GM21737 (cell line): ENCODE data around the gene GOLGA8N.
A peak's percentile ranks its signal among the peaks of the same experiment; 100 is the strongest.
"Not testable (repeated sequence)": the region's sequence is repeated elsewhere in the genome, so short reads cannot be mapped to it uniquely, and the experiment has no call there.

Experiments
- ATAC-seq: cut with Tn5 transposase; IDR thresholded peaks from one replicate; pipeline ENCODE4 v1.9.1; 2021; ENCODE audit warnings: mild to moderate bottlenecking, moderate library complexity; ENCODE audit not compliant: unreplicated experiment

The GOLGA8N gene

DNA sequence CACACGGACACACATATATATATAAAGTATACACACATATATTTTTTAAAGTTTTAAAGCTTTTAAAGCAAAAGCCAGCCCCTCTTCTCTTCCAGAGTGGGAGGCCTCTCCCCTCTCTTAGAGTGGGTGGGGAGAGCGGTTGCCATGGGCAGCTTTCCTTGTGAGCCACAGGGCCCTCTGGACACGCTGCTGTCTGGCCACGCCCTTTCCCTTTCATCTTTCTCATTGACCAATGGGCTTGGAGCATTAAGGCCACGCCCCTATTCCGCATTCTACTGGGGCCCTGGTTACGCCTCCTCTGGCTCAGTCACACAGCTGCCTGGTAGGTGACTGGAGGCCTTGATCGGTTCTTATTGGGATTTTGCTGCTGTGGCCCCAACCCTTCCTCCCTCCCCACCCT, at the start of gene GOLGA8N:
TSS of gene GOLGA8N (plus strand) at position 306 of the 400 bp plus-strand sequence.
- ATAC-seq, result not testable (repeated sequence)

DNA sequence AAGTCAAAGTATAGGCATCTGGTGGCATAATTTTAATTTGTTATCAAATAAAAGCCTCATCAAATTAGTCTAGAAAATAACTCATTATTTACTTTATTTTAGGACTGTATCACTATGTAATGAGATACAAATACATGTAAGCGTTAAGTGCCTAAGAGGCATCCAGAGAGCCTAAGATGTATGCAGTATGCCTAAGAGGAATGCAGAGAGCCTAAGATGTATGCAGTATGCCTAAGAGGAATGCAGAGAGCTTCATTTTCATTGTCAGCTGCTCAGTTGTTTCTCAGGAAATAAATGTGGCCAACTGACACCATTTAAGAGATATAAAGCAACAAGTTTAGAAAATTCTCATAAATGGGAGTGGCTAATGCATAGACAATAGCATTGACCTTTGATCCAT, 49.8 kb upstream of the GOLGA8N start:
- not testable (repeated sequence) for ATAC-seq

DNA sequence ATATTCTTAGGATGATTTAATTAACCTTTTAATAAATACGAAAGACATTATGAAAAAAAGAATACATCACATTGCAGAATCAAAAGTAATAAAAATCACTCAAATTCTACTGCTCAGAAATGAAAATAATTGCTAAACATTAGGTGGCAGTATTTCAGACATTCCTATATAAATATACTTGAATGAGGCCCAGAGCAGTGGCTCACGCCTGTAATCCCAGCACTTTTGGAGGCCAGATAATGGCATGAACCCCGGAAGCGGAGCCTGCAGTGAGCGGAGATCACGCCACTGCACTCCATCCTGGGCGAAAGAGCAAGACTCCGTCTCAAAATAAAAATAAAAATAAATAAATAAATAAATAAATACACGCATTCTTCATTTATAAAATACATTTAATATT, 48.1 kb upstream of the GOLGA8N start:
- ATAC-seq, result not testable (repeated sequence)

DNA sequence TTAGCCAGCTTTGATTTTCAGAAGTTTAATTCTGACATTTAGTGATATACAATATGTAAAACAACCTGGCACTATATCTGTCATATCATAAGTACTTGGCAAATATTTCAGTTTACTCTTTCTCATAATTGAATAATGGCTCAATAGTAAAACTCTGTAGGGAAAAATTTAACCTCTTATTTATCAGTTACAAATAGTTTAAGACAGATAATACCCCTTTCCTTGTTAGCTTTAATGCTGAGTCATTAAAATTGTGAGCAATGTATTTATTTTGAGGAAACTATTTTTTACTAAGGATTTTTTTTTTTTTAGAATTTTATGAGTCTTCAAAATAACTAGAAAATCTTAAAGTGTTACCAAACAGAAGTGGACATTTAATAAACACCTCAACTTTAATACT, 38.7 kb upstream of the GOLGA8N start:
- not testable (repeated sequence) for ATAC-seq

DNA sequence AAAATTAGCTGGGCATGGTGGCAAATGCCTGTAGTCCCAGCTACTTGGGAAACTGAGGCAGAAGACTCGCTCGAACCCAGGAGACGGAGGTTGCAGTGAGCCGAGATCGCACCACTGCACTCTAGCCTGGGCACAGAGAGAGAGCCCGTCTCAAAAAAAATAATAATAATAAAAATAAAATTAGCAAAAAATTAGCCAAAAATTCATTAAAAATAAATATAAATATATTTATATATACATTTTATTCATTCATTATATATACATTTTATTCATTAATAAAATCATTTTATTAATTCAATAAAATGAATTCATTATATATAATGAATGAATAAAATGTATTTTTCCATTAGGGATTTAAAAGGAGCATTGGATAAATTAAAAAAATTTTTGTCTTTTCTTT, 31.1 kb upstream of the GOLGA8N start:
- ATAC-seq, result not testable (repeated sequence)

DNA sequence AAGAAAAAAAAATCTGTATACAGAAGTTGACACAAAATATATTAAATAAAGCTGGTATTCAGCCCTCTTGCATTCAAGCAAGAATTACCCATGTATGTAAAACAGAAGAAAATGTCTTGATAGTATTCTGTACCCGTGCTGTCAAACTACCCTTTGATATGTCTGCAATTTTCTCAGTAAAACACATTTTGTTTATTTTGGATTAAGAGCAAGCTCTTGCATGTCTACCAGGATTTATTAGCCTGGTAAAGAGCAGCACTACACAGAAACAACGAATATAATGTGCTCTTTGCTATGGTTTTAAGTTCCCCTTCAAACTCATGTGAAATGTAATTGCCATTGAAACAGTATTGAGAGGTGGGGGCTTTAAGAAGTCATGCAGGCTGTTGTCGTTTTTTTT, 24.3 kb upstream of the GOLGA8N start:
- ATAC-seq, result not testable (repeated sequence)

DNA sequence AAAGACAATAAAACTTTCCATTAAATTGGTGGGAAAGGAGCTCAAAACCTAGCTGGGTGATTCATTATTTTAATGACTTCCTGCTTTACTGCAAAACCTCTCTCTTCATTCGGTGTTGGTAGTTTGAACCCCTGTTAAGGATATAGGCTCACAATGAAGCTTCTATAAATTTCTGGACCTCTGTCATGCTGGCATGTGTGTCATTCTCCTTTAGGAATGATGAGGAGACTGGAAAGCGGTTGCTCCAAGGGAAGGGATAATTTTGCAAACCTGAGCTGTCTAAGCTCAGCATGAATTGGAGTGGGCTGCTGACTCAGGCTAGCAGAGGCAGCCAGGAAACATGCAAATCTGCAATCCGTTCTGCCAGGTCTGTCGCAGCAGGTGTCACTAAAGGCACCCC, 14.8 kb upstream of the GOLGA8N start:
- ATAC-seq, result not testable (repeated sequence)

DNA sequence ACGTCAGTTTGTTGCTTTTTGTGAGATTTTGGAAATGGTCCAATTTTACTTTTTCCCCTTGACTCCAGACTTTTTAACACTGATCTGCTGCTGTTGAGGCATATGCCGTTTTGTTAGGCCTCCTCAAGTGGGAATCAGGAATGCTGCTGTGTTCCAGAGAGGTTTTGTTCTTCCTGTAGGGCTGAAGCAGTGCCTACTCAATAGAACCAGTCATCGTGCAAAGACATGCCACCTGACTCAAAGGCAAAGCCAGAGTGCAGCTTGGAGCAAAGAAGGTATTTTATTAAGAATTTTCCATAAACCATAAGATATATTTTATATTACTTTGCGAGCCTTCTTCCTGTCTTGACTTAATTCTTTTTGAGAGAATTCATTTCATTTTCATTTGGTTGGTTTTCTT, 7.4 kb upstream of the GOLGA8N start:
- ATAC-seq, result not testable (repeated sequence)

DNA sequence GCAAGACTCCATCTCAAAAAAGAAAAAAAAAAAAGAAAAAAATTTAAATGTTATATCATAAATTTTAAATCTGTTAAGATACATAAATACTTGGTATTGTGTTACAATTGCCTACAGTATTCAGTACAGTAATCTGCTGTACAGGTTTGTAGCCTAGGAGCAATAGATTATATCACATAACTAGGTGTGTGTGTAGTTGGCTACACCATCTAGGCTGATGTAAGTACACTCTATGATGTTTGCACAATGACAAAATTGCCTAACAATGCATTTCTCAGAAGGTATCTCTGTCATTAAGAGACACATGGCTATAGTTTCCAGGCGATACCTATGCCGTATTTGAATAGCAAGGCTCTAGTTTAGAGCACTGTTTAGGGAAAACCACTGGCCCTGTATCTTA, 16.3 kb downstream of the GOLGA8N start:
- not testable (repeated sequence) for ATAC-seq

DNA sequence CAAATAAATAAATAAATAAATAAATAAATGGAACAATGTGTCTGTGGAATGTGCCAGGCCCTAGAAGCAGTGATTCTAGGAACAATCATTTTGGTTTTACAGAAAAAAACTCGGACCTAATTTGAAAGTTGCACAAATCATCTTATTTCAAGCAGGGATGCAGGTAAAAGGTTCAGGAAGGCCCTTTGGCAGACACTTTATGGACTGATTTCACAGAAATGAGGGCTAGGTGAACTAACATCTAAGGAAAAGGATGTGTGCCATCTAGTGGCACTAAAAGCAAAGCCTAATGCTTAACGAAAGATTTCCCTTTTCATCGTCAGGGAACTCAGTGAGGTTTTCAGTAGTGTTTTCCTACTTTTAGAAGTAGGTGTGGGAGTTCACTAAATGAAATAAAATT, 17.5 kb downstream of the GOLGA8N start:
- not testable (repeated sequence) for ATAC-seq

DNA sequence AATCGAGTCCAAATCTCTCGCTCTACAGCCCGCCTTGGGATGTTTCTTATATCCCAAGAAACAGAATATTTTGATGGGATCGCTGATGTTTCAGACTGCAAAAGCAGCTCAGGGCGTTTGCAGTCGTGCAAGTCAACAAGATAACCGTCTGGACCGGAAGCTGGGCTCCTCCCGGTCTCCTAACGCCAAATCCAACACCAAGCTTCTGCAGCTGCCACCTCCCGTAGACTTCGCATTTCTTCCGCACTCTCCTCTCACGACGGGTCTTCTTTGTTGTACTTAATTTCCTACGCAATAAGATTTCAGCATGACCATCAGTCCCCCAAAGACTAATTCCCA, 21.4 kb downstream of the GOLGA8N start:
- peak; percentile 18 for ATAC-seq

DNA sequence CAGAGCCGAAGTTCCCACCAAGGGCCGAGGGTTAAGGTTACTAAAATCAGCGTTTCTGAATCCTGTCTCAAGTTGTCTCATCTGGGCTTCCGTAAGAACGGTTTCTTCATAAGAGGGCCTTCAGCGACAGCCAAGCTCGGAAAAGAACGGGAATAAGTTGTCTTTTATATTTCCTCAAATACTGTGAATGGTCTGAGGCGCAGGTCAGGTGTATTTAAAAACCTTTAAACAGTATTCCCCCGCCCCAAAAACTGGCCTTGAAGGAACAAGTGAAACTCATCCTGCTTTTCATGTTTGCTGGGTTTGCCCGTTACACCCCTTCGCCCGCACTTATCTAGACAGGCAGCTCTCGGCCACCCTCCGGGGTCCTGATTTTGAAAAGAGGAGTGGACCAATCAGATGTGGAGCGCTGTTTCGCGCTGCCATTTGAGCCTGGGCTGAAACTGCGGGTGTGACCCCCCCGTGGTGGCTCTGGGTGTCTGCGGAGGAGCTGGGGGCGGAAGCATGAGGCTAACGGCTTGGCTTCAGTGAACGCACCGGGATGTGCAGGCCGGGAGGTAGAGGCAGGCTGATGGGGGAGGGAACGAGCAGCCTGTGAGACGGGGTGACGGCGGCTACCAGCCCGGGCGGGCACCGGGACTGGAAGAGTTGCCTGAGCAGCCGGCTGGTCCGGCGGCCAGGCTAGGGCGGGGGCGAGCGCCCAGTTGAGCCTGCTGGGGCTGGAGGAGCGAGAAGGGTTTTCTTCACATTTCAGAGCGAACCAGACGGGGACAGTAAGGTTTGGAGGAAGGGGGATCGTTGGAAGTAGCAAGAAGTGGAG, 22.0 kb downstream of the GOLGA8N start, which contains the start of gene ARHGAP11A:
TSS of gene ARHGAP11A (plus strand) at position 454 of the 820 bp plus-strand sequence. CDS start 708 bp downstream, outside the sequence.
- ATAC-seq, result peak; percentile 61

DNA sequence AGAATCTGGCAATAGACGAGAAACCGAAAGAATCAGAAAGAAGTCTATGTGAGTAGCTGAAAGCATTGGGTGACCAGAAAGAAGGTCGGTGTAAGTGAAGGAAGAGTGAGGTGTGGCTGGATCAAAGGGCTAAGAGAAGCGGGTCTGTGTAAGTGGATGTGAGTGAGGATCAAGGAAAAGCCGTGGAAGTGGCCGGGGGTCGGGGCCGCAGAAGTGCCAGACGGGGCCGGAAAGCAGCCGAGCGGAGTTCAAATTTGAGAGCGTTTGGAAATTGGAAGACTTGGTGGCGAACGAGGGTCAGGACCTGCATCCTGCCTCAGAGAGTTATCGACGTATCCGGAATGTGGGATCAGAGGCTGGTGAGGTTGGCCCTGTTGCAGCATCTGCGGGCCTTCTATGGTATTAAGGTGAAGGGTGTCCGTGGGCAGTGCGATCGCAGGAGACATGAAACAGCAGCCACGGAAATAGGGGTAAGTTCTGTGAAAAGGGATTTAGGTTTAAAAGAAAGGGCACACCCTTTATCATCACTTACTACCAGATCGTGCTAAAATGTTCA, 22.7 kb downstream of the GOLGA8N start:
- peak; percentile 9 for ATAC-seq

DNA sequence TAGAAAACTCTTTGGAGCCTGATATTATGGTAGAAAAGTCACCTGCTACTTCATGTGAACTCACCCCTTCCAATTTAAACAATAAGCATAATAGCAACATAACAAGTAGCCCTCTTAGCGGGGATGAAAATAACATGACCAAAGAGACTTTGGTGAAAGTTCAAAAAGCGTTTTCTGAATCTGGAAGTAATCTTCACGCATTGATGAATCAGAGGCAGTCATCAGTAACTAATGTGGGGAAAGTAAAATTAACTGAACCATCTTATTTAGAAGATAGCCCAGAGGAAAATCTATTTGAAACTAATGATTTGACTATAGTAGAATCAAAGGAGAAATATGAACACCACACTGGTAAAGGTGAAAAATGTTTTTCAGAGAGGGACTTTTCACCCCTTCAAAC, 43.2 kb downstream of the GOLGA8N start:
- no peak for ATAC-seq

DNA sequence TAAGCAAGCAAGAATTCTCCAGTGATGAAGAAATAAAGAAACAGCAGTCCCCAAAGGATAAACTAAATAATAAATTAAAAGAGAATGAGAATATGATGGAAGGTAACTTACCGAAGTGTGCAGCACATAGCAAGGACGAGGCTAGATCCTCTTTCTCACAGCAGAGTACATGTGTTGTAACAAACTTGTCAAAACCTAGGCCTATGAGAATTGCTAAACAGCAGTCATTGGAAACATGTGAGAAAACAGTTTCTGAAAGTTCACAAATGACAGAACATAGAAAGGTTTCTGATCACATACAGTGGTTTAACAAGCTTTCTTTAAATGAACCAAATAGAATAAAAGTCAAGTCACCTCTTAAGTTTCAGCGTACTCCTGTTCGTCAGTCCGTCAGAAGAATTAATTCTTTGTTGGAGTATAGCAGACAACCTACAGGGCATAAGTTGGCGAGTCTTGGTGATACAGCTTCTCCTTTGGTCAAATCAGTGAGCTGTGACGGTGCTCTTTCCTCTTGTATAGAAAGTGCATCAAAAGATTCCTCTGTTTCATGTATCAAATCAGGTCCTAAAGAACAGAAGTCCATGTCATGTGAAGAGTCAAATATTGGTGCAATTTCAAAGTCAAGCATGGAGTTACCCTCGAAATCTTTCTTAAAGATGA, 43.8 kb downstream of the GOLGA8N start:
- ATAC-seq, result no peak

DNA sequence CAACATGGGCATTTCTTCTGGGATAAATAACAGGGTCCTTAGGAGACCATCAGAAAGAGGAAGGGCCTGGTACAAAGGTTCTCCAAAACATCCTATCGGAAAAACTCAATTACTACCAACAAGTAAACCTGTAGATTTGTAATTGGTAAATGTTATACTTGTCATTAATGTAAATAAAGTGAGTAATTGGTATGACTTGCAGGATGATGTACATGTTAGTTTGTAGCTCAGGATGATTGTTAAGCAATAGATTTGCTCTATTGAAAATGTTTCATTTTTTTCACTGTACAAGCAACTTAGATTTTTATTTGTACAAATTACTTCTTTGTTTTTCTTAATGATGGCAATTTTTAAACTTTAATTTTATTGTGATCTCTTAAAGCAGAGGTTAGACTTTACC, 44.4 kb downstream of the GOLGA8N start:
- no peak for ATAC-seq

DNA sequence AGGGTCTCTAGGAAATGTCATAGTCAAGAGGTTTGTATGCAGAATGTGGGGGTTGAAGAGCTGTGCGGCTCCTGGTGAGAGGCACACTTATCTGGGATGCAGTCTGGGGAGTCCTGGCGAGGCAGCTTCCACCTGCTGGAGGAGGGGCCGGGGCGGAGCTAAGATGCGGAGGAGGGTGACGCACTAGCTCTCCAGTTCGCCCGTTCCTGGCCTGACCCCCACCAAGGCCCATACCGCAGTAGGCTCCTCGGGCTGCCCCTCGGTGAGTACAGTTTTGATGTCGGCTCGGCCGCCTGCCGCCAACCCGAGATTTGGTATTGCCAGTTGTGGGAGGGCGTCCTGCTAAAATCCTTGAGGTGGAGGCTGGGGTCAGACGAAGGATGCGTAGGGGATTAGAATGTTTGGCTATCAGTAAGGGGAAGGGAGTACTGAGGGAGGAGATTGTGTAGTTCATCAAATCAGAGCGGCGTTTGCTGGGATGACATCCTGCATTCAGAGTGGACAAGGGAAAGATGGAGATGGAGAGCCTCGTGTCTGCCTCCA, 48.3 kb downstream of the GOLGA8N start, which contains the start of gene SCG5:
TSS of gene SCG5 (plus strand) at position 194 of the 543 bp plus-strand sequence. CDS start 1,883 bp downstream, outside the sequence.
- ATAC-seq, result no peak

DNA sequence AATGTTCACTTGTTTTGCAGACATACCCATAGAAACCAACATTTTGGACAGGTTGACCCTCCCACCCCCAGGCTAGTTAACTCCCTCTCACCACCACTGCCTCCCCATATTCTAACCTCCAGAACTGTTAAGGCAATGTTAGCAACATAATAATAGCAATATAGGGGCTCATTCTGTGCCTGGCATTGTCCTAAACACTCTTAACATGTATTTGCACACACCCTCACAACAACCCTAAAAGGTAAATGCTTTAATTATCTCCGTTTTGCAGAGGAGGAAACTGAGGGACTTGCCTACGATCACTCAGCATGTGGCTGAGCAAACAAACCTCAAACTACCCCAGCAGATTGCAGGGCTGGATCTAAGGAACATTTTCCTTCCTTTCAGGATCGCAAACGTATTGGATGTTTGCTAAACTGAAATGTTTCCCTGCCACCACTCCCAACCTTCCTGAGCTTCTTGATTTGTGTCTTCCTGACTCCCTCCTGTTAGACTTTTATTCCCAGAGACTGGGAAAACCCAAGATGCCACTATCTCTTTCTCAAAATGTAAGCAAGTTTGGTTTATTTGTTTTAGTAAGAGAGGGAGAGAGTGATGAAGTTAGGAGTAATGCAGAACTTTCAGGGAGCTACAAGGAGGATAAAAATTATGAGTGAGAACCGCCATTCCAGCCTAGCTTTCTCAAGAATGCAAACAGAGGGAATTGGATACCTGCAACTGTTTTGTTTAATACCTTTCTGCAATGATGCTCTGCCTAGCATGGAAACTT, 49.6 kb downstream of the GOLGA8N start:
- ATAC-seq, result no peak

DNA sequence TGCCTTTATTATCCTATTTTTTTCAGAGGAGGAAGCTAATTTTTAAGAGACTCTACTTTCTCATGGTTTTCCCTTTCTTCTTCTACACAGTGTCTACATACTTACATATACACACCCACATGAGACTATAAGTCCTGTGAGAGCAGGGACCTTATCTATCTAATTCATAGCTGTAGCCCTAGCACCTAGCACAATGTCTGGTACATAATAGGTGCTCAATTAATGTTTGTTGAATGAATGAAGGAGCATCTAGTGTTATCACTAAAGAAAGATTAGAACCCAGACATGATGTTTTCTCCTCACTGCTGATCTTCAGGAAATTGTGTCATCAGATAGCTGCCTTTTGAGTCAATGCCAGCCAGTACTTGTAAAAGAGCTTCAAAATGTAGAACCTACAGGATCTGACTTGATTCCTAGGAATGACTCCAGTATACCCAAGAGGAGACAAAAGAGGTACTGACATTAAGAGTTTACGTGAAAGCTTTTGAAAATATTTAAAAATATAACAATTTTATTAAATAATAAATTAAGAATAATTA, 50.7 kb downstream of the GOLGA8N start:
- ATAC-seq, result no peak

DNA sequence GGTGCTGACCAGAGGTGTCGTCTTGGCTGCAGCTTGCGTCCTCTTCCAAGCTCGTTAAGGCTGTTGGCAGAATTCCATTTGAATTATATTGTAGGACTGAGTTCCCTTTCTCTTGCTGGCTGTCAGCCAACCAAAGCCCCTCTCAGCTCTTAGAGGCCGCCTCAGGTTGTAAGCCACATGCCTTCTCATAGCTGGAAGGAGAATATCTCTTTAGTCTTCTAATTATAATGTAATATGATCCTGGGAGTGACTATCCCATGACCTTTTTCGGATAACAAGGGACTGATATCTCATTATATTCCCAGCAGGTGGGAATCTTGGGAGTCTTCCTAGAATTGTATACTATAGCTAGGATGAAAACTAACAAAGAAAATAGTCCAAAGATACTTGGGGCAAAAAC, 53.0 kb downstream of the GOLGA8N start:
- ATAC-seq, result no peak
